Ovary (tissue), 9 donors: ENCODE data around the gene GATB. TPM values are rescaled to one million over a fixed set of nuclear protein-coding genes. Genes with fewer than 3 reads are reported as not detected.

Source experiments
- DNase-seq, 5 donors: peaks; one replicate each; pipeline ENCODE4 v3.0.0-alpha.2; 2019 to 2020
- H3K27ac ChIP-seq, 2 donors: fragments of 200-600 bp; one replicate each; pipeline versions ENCODE4 v1.5.1 to v1.8.0; 2019 to 2022
- H3K27me3 ChIP-seq: fragments of 200-600 bp; one replicate; pipeline ENCODE4 v1.8.0; 2022
- H3K36me3 ChIP-seq: fragments of 200-600 bp; sonication (generic); one replicate; pipeline ENCODE4 v1.5.1; 2019
- H3K4me1 ChIP-seq: one replicate; pipeline ENCODE4 v1.8.1; 2013; ENCODE audit warnings: mild to moderate bottlenecking, moderate library complexity; ENCODE audit not compliant: insufficient read depth
- H3K4me3 ChIP-seq: fragments of 200-600 bp; sonication (generic); one replicate; pipeline ENCODE4 v1.5.1; 2017
- H3K9me3 ChIP-seq, 2 donors: fragments of 200-600 bp in 1 of 2; sonication (generic) in 1 of 2; one replicate each; pipeline versions ENCODE4 v1.5.1 to v1.8.1; 2013 to 2019; ENCODE audit warnings: mild to moderate bottlenecking in 1 of 2, moderate library complexity in 1 of 2
- EP300 ChIP-seq: sonication (generic); formaldehyde crosslinking; IDR thresholded peaks from one replicate; pipeline ENCODE4 v1.6.1; 2017; ENCODE audit warnings: antibody characterized with exemption
- POLR2A ChIP-seq: fragments of 450-650 bp; IDR thresholded peaks from one replicate; pipeline ENCODE4 v1.6.1; 2017; ENCODE audit warnings: antibody characterized with exemption, mild to moderate bottlenecking, moderate library complexity
- WGBS, 3 donors: extraction: QIAGEN DNeasy Blood & Tissue Kit in 1 of 3; methylation state at CpG; one replicate each; pipeline versions ENCODE4 v1.1.5 to v1.1.7; 2013 to 2017; 5-methylcytosine and 5-hydroxymethylcytosine counted together
- intact Hi-C, 4 donors: fragments of 100-400 bp; cut with DNase I; formaldehyde crosslinking; loops; one replicate each; pipeline versions ENCODE4 v1.11.0 to v1.15.1; 2022 to 2023
- polyA plus RNA-seq, 2 donors: library from polyadenylated mRNA; stranded (reverse); fragments of 200-250 nt in 1 of 2; fragments of 350-450 nt in 1 of 2; fragmentation: Illumina TruSeq in 1 of 2; extraction: RNeasy Lipid Tissue Mini Kit (QIAGEN cat#74804) in 1 of 2; gene quantifications; one replicate each; pipeline ENCODE4 v1.2.3, GENCODE V29; 2013 to 2014
- total RNA-seq, 7 donors: library from RNA; depleted of rRNA in 2 of 7; stranded (reverse); fragments of >200 nt in 2 of 7; fragmentation: NEBNext Ultra II Directional in 3 of 7; extraction: Animal tissue kit (Norgen Biotek cat#: 25700) in 3 of 7; gene quantifications; one replicate each; pipeline versions ENCODE4 v1.1.0 to v1.2.4, GENCODE V29; 2016 to 2023
- TF ChIP-seq, protein P1 (sequence below), 3 donors: fragments of 450-650 bp in 2 of 3; fragments of 200-600 bp in 1 of 3; IDR thresholded peaks; one replicate each; pipeline versions ENCODE4 v1.5.1 to v1.8.0; 2016 to 2022; ENCODE audit warnings: antibody characterized with exemption in 3 of 3, mild to moderate bottlenecking in 1 of 3
- donor health status: DM: no; HTN: no; CAD: no; lungs with moderate emphysema.
- donor health status: DM: no; HTN: no; CAD: no.
- donor health status: Bipolar disorder and iron deficiency.
- donor health status: DM: yes; HTN: yes; CAD: no.
- donor health status: DM: no; HTN: no; CAD: no.
- donor health status: DM: yes; HTN: yes; CAD: no.

GATB gene
- total and polyA plus RNA-seq, 9 donors = 10.0 to 21.3 (median 13.0) TPM

DNA sequence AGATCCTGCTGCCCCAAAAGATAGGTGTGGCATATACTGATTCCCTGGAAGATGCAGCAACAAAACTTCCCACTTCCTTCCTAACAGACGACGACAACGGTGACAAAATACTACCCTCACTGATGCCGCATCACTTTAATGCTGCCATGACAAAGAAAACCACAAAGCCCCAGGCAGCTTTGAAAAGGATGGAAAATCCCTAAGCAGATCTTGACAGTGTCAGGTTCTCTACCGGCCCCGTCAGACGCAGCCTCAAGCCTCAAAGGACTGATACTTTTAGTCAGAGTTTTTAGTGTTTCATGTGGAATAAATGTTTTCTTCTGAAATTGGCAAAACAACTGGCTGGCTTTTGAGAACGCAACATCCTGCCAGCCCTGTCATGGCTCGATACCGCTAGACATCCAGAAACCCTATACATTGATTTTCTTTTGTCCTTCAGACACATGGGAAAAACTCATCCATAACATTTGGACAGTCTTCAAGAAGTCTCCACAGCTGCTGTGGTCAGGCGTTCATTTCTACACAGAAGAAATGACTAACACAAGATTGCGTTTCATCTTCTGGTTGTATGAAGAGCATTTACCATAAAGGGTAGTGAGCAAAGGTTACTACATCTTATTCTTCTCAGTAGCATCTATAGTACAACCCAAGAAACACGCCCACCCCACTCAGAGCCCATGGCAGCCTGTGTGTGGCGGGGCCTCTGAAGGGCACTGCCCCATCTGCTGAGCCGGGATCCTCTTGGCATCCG, 60.1 kb downstream of the GATB start:
- H3K27ac ChIP-seq = no peak overlapping the region
- H3K36me3 ChIP-seq = no peaks in the 10 kb centered on the region
- 96% methylated on average over 16 of the region's 16 CpGs for WGBS, 3 donors
- no peaks in the 10 kb centered on the region for H3K4me1 ChIP-seq
- H3K27me3 ChIP-seq = no peaks in the 10 kb centered on the region
- H3K9me3 ChIP-seq = no peaks in the 10 kb centered on the region
- TF ChIP-seq, protein P1, sequence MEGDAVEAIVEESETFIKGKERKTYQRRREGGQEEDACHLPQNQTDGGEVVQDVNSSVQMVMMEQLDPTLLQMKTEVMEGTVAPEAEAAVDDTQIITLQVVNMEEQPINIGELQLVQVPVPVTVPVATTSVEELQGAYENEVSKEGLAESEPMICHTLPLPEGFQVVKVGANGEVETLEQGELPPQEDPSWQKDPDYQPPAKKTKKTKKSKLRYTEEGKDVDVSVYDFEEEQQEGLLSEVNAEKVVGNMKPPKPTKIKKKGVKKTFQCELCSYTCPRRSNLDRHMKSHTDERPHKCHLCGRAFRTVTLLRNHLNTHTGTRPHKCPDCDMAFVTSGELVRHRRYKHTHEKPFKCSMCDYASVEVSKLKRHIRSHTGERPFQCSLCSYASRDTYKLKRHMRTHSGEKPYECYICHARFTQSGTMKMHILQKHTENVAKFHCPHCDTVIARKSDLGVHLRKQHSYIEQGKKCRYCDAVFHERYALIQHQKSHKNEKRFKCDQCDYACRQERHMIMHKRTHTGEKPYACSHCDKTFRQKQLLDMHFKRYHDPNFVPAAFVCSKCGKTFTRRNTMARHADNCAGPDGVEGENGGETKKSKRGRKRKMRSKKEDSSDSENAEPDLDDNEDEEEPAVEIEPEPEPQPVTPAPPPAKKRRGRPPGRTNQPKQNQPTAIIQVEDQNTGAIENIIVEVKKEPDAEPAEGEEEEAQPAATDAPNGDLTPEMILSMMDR (IDR thresholded peaks at IDR 0.05) = no peak
- TF ChIP-seq POLR2A (no peak), EP300 (no peak)
- DNase-seq = no peak
- intact Hi-C loops = no loop called here
- H3K4me3 ChIP-seq = no peak overlapping the region

DNA sequence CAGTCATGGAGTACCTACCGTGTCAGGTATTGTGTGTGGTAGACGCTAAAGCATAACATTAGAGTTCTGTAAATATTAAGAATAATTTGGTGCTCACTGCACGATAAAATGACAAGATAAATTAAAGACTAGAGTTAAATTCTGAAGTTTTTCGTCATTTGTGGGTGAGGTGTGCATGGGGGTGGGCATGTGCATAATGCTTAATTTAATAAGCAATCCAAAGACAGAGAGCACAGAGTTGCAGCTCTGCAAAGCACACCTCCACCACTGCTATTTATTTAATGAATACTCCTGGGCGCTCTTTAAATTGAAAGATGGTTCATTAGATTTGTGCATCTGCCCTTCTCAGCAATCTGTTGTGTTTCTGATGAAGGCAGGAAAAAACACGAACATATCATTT, 62.6 kb downstream of the GATB start:
- DNase-seq = no peak
- TF ChIP-seq, protein P1 (IDR thresholded peaks at IDR 0.05) = no peak
- TF ChIP-seq POLR2A (no peak), EP300 (no peak)
- Histone ChIP-seq H3K9me3 (no peaks in the 10 kb centered on the region), H3K4me1 (no peaks in the 10 kb centered on the region), H3K27ac (no peak overlapping the region), H3K27me3 (no peaks in the 10 kb centered on the region), H3K36me3 (no peaks in the 10 kb centered on the region), H3K4me3 (no peak overlapping the region)
- WGBS, 3 donors = 96 to 98% (median 96%) methylated on average over 6 of the region's 6 CpGs
- intact Hi-C loops = no loop called here

DNA sequence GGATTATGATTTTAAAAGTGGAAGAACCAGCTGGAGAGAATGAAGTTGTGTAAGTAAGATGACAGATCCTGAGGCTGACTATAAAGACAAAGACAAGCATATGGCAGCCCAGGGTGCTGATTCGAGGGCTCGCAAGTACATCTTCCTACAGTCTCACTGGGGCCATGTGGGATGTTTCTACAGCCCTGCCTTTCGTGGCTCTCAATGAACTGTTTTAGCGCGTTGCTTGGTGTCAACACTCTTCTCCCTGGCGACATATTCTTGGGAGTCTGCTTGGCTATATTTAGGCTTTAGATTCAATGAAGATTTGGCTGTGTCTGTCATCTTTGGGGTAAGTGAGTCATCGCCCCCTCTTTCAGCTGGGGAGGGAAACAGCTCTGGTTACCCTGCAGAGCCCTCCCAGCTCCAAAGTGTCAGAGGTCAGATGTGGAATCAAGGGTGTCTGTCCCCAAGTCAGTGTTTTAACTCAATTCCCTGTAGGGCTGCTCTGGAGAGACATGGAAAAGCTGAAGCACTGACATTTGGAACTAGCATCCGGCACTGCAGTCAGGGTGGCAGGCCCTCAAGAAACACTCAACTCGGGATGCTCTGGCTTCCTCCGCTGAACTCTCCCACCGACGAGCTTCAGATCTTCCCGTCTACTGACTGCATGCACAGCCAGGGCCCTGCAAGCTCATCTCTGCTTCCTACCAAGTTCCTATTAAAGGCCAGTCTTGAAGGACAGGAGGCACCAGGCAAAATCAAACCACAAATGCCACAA, 65.7 kb downstream of the GATB start:
- Histone ChIP-seq H3K4me1 (no peaks in the 10 kb centered on the region), H3K4me3 (no peak overlapping the region), H3K27me3 (no peaks in the 10 kb centered on the region), H3K27ac (no peak overlapping the region), H3K9me3 (no peaks in the 10 kb centered on the region), H3K36me3 (no peaks in the 10 kb centered on the region)
- TF ChIP-seq, protein P1 (IDR thresholded peaks at IDR 0.05) = no peak
- TF ChIP-seq EP300 = no peak
- no peak for TF ChIP-seq POLR2A
- no peak for DNase-seq
- WGBS, 3 donors = 92 to 95% (median 92%) methylated on average over 13 of the region's 13 CpGs
- intact Hi-C loops = no loop called here

DNA sequence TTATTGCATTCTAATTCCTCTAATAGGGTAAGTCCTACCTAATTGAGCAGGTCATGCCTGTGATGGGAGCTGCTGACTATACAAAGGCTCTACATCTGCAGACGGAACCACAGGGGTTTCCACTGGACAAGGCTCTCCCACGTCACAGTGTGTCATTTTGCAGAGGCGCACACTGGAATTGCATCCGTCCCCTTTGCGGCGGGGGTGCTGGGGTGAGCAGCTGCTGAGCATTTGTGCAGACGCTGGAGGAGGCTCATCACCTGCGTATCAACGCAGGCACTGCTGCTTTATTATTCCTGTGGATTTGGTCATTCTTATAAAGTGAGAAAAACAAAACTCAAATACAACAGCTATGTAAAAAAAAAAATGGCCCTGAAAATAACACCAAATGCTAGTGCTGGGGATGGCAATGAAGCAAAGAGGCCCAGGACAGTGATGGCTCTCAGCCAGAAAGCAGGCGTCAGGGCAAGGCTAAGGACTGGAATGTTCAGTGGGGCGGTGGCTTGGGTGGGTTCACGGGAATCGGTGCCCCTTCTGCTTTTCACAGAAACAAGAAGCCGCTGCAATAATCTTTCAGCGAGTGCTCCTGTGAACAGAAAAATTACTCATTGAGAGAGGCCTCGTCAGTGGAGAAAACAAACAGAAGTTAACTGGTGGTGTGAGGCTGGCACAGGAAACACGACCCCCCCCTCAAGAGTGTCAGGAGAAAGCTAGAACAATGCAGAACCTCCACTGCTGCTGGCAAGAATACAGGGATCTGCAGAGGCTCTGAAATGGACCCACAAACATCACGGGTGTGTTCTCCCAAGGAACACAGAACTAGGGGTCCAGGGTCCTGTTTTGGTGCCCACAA, 67.8 kb downstream of the GATB start:
- WGBS, 3 donors = 68 to 84% (median 79%) methylated on average over 18 of the region's 18 CpGs
- intact Hi-C loops = no loop called here
- H3K27ac ChIP-seq = no peak overlapping the region
- no peak for DNase-seq
- no peaks in the 10 kb centered on the region for H3K36me3 ChIP-seq
- H3K27me3 ChIP-seq = no peaks in the 10 kb centered on the region
- TF ChIP-seq, protein P1 (IDR thresholded peaks at IDR 0.05) = no peak
- TF ChIP-seq EP300 = no peak
- no peak for TF ChIP-seq POLR2A
- H3K4me3 ChIP-seq = no peak overlapping the region
- H3K9me3 ChIP-seq = no peaks in the 10 kb centered on the region
- H3K4me1 ChIP-seq = peaks cover under 1% of the 10 kb centered on the region
